ENCODE measurements around the gene MBNL3.
"Not testable (repeated sequence)": the region's sequence is repeated elsewhere in the genome, so short reads cannot be mapped to it uniquely, and the experiment has no call there.

MBNL3 gene

GRCh38 chrX:132480581-132481203 lies 8.1 kb downstream of the MBNL3 start:
- DNase-seq (ENCODE audit: low read depth in 2 of 2, low spot score in 1 of 2): peak in 1 of 2 donors; percentile 9

- DNase-seq (ENCODE audit: low read depth in 2 of 2, low spot score in 1 of 2): no peak
These were observed 14.1 kb downstream of the MBNL3 start for GRCh38 chrX:132474544-132475248.

- DNase-seq (ENCODE audit: low read depth in 2 of 2, low spot score in 1 of 2): no peak
These were observed 16.4 kb downstream of the MBNL3 start for GRCh38 chrX:132472397-132472796.

GRCh38 chrX:132470831-132471230 lies 18.0 kb downstream of the MBNL3 start:
- DNase-seq (ENCODE audit: low read depth in 2 of 2, low spot score in 1 of 2): no peak

GRCh38 chrX:132470179-132470578 lies 18.7 kb downstream of the MBNL3 start:
- no peak for DNase-seq (ENCODE audit: low read depth in 2 of 2, low spot score in 1 of 2)

- DNase-seq (ENCODE audit: low read depth in 2 of 2, low spot score in 1 of 2): no peak
These were observed 20.4 kb downstream of the MBNL3 start for GRCh38 chrX:132468454-132468853.

GRCh38 chrX:132467989-132468388 lies 20.8 kb downstream of the MBNL3 start:
- DNase-seq (ENCODE audit: low read depth in 2 of 2, low spot score in 1 of 2): no peak

GRCh38 chrX:132467026-132467425 lies 21.8 kb downstream of the MBNL3 start:
- DNase-seq (ENCODE audit: low read depth in 2 of 2, low spot score in 1 of 2): no peak

GRCh38 chrX:132463411-132463810 lies 25.4 kb downstream of the MBNL3 start:
- DNase-seq (ENCODE audit: low read depth in 2 of 2, low spot score in 1 of 2): no peak

- no peak for DNase-seq (ENCODE audit: low read depth in 2 of 2, low spot score in 1 of 2)
These were observed 27.0 kb downstream of the MBNL3 start for GRCh38 chrX:132461886-132462285.

- no peak for DNase-seq (ENCODE audit: low read depth in 2 of 2, low spot score in 1 of 2)
These were observed 35.8 kb downstream of the MBNL3 start for GRCh38 chrX:132452911-132453550.

- not testable (repeated sequence) for DNase-seq (ENCODE audit: low read depth in 2 of 2, low spot score in 1 of 2)
These were observed 42.9 kb downstream of the MBNL3 start for GRCh38 chrX:132445909-132446308.

GRCh38 chrX:132444936-132445335 lies 43.9 kb downstream of the MBNL3 start:
- no peak for DNase-seq (ENCODE audit: low read depth in 2 of 2, low spot score in 1 of 2)

- no peak for DNase-seq (ENCODE audit: low read depth in 2 of 2, low spot score in 1 of 2)
These were observed 45.4 kb downstream of the MBNL3 start for GRCh38 chrX:132443196-132444135.

GRCh38 chrX:132442691-132443090 lies 46.1 kb downstream of the MBNL3 start:
- no peak for DNase-seq (ENCODE audit: low read depth in 2 of 2, low spot score in 1 of 2)

GRCh38 chrX:132435222-132435621 lies 53.6 kb downstream of the MBNL3 start:
- DNase-seq (ENCODE audit: low read depth in 2 of 2, low spot score in 1 of 2): no peak

GRCh38 chrX:132433551-132433950 lies 55.3 kb downstream of the MBNL3 start:
- DNase-seq (ENCODE audit: low read depth in 2 of 2, low spot score in 1 of 2): no peak

GRCh38 chrX:132433001-132433400 lies 55.8 kb downstream of the MBNL3 start:
- DNase-seq (ENCODE audit: low read depth in 2 of 2, low spot score in 1 of 2): no peak

GRCh38 chrX:132428896-132429295 lies 59.9 kb downstream of the MBNL3 start:
- DNase-seq (ENCODE audit: low read depth in 2 of 2, low spot score in 1 of 2): no peak

- no peak for DNase-seq (ENCODE audit: low read depth in 2 of 2, low spot score in 1 of 2)
These were observed 62.0 kb downstream of the MBNL3 start for GRCh38 chrX:132426695-132427281.

- no peak for DNase-seq (ENCODE audit: low read depth in 2 of 2, low spot score in 1 of 2)
These were observed 63.0 kb downstream of the MBNL3 start for GRCh38 chrX:132425744-132426318.
